HG03025 (cell line): Measurements from ENCODE around the gene LRRC1.
"Not testable (repeated sequence)": the region's sequence is repeated elsewhere in the genome, so short reads cannot be mapped to it uniquely, and the experiment has no call there.

Source experiments
- ATAC-seq: cut with Tn5 transposase; IDR thresholded peaks from one replicate; pipeline ENCODE4 v1.9.1; 2021; ENCODE audit warnings: mild to moderate bottlenecking, moderate library complexity; ENCODE audit not compliant: unreplicated experiment, low FRiP score

The LRRC1 gene

DNA sequence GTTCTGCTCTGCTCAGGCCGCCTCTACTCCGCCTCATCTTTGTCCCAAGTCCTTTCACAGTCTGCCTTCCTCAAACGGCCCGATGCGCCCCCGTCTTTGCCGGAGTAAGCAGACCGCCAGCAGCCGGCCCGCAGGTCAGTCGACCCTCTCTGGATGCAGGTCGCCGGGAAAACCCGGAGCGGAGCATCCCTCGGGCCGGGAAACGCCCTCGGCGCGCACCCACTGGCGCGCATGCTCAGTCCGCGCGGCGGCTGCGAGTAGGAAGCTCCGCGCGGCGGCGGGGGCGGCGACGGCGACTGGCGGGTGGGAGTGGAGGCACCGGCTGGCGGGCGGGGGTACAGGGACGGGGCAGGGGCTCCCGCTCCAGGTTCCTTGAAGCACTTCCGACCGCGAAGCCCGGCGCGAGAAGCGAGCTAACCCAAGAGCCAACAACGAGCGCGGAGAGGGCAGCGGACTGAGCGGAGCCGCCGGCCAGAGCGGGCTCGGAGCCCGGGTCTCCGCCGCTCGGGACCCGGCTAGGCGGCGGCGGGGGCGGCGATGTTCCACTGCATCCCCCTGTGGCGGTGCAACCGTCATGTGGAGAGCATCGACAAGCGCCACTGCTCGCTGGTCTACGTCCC is at the start of gene LRRC1:
TSS of gene LRRC1 (plus strand) at position 286 of the 620 bp plus-strand sequence. CDS start at position 538, 252 bp downstream.
- ATAC-seq: peak; percentile 75

DNA sequence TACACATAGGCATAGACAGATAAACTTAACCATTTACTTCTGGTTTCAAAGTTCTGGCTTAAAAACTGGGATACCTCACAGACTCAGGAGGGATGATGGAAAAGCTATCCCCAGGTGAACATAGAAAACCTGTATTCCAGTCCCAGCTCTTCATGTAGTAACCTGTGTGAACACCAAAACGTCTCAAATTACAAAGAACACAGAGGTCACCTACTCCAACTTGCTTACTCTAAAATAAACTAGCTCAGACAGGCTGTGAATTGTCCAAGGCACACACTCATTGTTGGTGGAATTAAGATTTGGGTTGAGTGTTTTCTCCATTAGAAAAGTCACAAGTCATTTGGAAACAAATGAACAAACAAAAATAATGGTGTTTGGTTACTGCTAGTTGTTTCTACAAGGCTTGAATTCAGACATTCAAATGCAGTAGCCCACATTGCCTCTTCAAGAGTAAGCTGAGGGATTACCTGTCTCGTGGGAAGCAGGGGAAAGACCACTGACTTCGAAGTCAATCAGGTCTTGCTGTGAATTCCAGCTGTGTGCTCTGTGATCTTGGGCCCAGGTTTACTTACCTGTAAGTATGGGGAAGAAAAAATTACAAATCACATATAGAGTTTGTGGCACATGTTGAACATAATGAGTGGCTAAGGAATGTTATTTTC is 48.2 kb upstream of the LRRC1 start:
- ATAC-seq: no peak

DNA sequence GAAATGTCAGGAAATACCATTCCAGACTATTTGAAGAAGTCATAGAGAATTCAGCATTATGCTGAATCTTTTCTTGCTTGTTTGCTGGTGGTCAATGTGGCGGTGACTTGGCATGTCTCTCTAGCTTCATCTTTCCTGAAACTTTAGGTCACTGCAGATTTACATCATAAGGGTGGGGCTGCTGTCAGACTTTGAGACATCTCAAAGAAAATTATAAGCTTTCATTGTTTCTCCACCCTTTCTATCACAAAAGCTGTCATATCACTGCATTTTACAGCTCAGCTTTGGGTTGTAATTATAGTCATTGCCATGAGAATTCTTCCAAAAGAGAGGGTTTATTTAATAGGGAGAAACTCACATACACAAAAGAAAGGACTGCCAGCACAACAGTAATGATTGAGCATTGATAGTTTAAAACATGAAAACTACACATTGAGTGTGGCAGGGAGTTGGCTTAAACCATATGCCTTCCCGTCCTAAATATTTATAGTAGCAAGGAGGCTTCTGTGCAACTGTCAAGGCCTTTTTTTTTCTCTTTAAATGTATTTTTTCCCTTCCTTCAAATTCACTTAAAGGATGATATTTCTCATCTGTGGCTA is 44.7 kb upstream of the LRRC1 start:
- no peak for ATAC-seq

DNA sequence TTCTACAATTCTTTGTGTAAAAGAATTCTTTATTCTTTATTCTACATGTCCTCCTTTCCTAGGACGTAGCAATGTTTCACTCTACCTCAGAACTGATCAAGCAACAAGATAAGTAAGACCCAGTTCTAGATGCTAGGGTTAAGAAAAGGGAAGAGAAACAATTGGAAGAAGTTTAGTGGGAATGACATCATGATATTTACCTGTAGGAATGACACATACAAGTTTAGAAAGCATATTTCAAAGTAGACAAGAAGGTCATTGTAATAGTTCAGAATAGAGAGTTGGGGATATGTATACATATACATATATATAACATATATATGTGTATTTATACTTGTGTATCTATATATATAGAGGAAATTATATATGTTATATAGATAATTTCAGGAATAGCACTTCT is 43.4 kb upstream of the LRRC1 start:
- no peak for ATAC-seq

DNA sequence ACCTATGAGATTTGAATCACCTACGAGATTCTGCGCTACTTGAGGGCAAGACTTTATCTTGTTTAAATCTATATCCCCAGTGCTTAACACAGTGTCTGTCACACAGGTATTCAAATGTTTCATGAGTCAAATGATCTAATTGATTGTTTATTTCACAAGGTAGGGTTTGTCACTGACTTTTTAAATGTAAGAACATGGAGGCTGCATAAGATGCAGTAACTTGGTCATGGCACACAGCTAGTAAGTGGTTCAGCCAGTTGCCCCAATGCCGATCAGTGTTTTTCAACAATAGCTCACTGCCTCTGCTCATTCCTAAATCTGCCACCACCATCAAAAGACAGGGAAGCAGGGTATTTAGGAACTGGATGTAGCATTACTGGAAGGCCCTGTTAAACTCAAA is 42.4 kb upstream of the LRRC1 start:
- ATAC-seq: no peak

DNA sequence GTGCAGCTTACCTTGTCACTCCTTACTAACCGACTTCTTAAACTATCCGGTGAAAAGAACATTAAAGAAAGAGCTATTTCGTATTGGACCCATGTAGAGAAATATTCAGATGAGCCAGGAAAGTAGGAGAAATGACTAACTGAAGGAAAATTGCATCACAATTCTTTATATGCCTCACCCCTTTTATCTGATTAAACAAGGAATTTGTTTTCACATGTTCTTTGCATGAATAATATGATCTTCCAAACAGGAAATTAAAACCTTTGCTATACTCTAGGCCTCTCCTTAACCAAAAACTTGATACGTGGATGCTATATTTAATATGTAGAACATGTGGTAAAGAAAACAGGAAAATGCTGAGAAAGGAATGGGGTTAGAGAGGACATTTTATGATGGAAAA is 41.9 kb upstream of the LRRC1 start:
- no peak for ATAC-seq

DNA sequence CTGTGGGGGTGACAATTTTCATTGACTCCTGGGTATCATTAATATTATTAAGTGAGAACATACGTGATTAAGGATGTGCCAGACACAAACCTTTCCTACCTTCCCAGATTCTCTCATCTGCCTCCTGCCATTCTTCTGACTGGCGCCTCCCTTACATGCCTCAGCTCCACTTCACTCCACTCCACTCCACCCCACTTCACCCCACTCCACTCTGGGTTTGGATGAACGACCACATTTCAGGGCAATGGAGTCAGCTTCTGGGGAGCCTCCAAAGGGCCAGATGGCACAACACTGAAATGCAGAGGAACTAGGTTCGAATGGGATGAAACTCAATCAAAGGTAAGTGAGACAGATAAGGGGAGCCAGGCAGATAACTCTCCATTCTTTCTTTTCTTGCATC is 40.5 kb upstream of the LRRC1 start:
- no peak for ATAC-seq

DNA sequence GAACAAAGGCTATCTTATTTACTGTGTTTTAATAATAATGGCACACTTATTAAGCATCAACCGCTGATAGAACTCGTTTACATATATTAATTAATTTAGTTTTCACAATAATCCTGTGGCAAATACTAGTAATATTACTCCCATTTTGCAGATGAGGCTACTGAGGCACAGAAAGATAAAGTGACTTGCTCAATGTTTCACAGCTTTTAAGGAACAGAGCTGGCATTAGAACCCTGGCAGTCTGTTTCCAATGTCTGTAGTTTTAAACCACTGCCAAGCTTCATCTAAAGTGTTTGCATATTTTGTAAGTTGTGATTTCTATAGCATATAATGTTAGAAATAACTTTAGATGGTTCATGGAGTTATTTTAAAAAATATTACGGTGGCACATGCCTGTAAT is 38.4 kb upstream of the LRRC1 start:
- ATAC-seq: no peak

DNA sequence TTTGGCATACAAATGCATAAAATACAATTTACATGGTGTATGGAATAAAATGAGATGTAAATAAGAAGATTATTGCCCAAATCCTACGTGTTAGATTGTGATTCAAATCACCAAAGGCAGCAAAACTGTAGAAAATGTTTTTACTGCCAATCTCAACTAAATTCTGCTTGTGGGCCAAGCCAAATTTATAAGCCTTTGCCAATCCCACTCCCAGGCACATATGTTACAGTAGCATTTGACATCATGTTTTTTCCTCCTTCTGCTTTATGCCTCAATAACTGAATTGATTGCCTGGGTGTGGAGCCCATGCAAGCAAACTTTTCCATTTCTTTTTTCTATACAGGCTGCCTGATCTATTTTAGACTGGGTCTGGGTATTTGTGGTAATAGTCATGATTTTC is 36.3 kb upstream of the LRRC1 start:
- no peak for ATAC-seq

DNA sequence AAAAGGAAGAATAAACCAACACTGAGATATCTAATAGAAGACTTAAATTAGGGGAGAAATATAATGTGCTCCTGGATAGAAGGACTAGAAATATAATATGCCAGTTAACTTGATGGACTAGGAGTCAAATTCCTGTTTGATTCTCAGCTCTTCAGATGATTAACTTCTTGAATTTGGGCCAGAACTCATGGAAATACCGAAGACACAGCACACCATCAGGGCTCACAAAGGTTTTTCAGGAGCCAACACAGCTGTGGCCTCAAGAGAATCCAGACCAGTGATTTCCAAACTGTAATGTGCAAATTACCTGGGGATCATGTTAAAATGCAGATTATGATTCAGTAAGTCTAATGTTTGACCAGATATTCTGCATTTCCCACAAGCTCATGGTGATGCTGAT is 33.8 kb upstream of the LRRC1 start:
- ATAC-seq: no peak

DNA sequence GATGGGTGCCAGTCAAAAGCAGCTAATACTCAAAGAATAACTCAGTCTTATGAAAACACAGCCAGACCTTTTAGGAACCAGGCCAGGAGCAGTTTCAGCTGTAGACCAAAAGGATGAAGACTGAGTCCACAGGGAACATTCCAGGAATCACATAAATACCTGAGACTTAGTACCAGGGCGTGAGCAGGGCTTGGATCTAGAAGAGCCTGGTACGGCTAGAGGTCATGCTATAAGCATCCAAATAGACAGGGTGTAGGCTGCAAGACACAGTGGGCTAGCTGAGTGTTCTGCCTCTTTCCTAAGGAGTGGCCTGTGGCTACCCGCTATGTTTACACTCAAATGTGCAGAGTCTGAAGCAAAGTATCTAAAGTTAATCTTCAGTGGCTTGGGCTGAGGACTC is 29.5 kb upstream of the LRRC1 start:
- no peak for ATAC-seq

DNA sequence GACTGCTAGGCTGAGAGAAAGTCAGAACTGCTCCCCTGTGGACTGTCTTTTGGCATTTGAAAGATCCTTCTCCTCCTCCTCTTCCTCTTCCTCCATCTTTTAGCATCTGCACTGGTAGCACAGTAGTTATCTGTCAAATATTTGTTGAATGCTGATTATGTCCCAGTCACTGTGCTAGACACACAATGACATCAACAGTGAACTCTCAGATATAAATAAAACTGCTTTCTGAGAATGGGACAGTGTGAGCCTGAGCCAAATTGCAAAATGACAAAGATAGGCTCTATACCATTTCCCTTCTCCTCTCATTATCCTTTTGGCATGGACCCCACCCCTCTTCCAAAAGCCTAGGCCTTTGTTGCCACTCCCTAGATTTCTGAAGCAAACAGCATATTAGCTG is 27.9 kb upstream of the LRRC1 start:
- ATAC-seq: no peak

DNA sequence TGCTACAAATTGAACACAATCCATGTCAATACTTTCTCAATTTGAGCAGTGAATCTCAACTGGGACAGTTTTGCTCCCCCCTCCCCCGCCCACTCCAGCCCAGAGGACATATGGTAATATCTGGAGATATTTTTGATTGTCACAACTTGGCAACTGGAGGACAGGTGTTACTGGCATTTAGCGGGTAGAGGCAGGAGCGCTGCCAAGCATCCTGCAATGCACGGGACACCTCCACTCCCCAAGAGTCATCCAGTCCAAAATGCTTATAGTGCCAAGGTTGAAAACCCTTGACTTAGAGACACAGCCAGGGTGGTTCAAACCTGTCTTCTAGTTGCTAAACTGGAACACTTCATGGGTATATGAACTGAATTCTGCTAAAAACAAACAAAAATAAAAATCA is 26.9 kb upstream of the LRRC1 start:
- no peak for ATAC-seq

DNA sequence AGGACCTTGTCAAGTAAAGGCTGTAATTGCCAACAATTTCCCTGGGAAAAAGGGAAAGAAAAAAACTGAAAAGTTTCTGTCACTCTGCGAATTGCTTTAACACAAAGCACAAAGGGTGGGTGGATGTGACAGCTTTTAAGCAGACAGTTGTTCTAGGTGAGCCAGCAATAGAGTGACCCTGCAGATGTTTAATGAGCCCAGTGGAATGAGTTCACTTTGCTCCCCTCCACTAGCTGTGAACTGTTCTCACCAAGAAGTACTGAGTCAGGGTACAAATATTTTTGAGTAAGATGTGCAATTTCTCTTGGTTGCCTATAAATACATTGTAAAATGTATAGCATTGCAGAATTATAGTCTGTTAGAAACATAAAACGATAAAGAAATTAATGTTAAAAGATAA is 26.2 kb upstream of the LRRC1 start:
- no peak for ATAC-seq

DNA sequence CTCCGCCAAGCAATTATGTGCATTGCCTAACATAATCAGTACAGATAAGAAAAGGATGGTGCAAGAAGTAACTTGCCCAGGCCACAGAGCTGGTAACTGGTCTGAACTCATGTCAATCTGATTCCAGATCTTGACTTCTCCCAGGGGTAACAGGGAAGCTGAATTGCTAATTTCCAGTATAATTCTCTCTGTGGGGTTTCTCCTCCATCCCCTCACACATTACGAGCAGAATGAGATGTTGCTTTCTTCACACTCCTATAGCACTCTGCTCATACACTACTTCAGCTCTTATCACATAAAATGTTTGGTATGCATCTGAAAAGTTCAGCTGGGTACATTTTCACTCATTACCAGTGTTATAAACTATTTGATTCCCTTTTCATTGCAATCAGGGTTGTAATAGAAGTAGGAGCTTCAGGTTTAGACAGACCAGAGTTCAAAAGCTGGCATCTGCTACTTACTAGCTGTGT is 24.0 kb upstream of the LRRC1 start:
- ATAC-seq: no peak

DNA sequence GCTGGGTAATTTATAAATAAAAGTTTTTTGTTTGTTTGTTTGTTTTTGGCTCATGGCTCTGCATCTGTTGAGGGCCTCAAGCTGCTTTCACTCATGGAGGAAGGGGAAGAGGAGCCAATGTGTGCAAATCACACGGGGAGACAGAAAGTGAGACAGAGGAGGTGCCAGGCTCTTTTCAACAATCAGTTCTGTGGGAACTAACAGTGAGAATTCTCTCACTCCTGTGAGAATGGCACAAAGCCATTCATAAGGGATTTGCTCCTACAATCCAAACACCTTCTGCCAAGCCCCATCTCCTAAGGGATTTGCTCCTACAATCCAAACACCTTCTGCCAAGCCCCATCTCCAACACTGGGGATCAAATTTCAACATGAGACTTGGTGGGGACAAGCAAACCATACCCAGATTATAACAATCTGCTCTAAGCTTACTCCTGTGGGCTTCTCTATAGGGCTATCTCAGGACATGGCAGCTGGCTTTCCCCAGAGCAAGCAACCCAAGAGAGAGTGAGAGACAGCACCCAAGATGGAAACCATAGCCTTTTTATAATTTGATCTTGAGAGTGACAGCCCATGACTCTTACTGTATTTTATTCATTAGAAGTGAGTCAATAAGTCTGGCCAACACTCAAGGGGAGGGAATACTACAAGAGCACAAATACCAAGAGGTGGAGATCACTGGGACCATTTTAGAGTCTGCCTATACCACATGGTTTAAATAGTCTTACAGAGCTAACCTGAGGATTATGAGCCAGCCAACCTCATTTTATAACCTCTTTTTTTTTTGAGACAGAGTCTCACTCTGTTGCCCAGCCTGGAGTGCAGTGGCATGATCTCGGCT is 22.8 kb upstream of the LRRC1 start:
- no peak for ATAC-seq

DNA sequence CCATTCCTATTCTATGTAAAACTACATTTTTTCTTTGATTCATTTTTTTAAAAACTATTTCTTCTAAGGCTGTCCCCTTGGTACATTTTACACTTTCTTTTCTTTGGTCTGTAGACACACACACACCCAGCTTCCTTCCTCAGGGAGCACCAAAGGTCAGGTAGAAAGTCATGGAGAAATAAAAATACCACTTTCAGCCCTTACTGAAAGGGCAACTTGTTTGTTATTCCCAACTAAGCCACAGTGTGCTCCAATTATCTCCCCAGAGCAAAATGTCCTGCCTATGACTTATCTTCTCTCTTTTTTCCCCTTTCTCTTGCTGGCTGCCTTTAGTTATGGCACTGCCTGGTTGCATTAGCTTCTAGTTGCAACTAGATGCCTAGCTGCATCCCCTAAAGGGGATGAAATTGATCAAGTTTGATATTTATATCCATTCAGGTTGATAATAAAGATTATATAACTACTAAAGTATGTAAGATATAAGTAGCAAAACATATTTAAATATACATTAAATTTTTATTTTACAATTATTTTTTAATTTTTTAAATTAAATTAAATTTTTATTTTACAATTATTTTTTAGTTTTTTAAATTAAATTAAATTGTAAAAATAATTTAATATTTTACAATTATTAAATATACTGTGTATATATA is 21.6 kb upstream of the LRRC1 start:
- no peak for ATAC-seq

DNA sequence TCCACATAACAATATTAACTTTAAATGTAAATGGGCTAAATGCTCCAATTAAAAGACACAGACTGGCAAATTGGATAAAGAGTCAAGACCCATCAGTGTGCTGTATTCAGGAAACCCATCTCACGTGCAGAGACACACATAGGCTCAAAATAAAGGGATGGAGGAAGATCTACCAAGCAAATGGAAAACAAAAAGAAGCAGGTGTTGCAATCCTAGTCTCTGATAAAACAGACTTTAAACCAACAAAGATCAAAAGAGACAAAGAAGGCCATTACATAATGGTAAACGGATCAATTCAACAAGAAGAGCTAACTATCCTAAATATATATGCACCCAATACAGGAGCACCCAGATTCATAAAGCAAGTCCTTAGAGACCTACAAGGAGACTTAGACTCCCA is 18.7 kb upstream of the LRRC1 start:
- not testable (repeated sequence) for ATAC-seq

DNA sequence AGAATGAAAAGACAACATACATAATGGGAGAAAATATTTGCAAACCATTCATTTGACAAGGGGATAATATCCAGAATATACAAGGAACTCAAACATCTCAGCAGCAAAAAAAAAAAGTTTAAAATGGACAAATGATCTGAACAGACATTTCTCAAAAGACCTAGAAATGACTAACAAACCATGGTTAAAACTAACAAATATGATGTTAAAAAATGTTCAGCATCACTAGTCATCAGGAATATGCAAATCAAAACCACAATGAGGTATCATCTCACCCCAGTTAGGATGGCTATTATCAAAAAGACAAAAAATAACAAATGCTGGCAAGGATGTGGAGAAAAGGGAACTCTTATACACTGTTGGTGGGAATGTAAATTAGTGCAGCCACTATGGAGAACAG is 9.8 kb upstream of the LRRC1 start:
- not testable (repeated sequence) for ATAC-seq

DNA sequence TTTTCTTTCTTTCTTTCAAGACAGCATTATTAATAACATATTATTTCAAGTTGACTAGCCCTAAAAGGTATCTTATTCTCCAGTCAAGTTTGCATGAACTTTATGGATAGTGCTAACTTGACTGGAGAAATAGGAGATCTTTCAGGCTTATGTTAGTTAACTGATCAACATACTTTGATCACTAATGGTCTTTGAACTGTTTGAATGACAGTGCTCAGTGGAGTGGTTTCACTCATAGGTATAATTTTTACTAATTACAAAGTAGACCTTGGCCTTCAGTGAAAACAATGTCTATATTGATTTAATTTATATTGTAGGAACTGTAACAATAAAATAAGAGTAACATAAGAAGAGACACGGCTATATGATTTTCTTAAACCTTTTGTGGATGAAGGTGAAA is 8.0 kb upstream of the LRRC1 start:
- ATAC-seq: no peak

DNA sequence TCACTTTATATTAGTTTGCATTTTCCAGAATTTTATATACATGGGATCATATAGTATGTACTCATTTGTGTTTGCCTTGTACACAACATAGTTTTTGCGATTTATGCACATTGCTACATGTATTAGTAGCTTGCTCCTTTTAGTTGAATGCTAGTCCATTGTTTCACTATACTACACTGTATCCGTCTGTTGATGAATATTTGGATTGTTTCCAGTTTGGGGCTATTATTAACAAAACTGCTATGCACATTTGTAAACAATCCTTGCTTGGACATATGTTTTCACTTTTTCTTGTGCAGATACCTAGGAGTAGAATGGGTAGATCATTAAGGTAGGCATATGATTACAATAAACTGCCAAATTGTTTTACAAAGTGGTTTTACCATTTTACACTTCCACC is 3.9 kb upstream of the LRRC1 start:
- no peak for ATAC-seq
